GM12878 (cell line): ENCODE measurements around the gene EIF4E1B. TPM values are rescaled to one million over a fixed set of nuclear protein-coding genes. Genes with fewer than 3 reads are reported as not detected.

Experiments used
- ATAC-seq: fragments of 200-7000 bp; cut with Tn5 transposase; 3 replicates; pipeline ENCODE4 v1.9.1; 2020; ENCODE audit warnings: mild to moderate bottlenecking, moderate library complexity
- BruUV-seq: library from RNA; stranded (reverse); fragments of 400-500 nt; replicated peaks from 2 replicates; lab custom pipeline; 2021; lab: Mats Ljungman, UMichigan
- CTCF ChIA-PET: fragments of 300-600 bp; sonication (Branson Sonifier 250); formaldehyde crosslinking; extraction: SDS; loops from one replicate; lab custom pipeline; 2021; ENCODE audit warnings: inconsistent platforms; lab: Yijun Ruan, JAX
- POLR2A ChIA-PET: fragments of 350-600 bp; formaldehyde crosslinking; extraction: SDS; loops from one replicate; lab custom pipeline; 2021; ENCODE audit warnings: inconsistent platforms; lab: Charles Lee
- RAD21 ChIA-PET: fragments of 300-600 bp; sonication (Branson Sonifier 250); formaldehyde crosslinking; loops from one replicate; lab custom pipeline; 2023; ENCODE audit warnings: antibody characterized with exemption; ENCODE audit not compliant: unreplicated experiment; lab: Charles Lee
- SMC1A ChIA-PET: fragments of 300-600 bp; sonication (Branson Sonifier 250); formaldehyde crosslinking; loops from one replicate; lab custom pipeline; 2023; ENCODE audit not compliant: unreplicated experiment, uncharacterized antibody; lab: Charles Lee
- DNase-seq: peaks from one replicate; pipeline ENCODE4 v3.0.0-alpha.2; 2011; ENCODE audit warnings: low read depth, low spot score
- FAIRE-seq: peaks from 3 replicates; lab custom pipeline; 2011; peaks lifted over from hg19 to GRCh38; lab: Jason Lieb, UNC
- H2AFZ ChIP-seq: 2 replicates; pipeline ENCODE4 v1.6.0; 2011; ENCODE audit warnings: low read depth, low read length, control low read depth; ENCODE audit not compliant: control insufficient read depth
- H3K27ac ChIP-seq: 2 replicates; pipeline ENCODE4 v1.5.1; 2011; ENCODE audit warnings: control low read depth; ENCODE audit not compliant: control insufficient read depth, insufficient read depth
- H3K27me3 ChIP-seq, 2 experiments: replicated peaks in 1 of 2; 2 replicates each; pipeline versions ENCODE4 v1.6.0 to v1.6.1; 2011; ENCODE audit warnings: low read length in 1 of 2; ENCODE audit not compliant: control insufficient read depth in 2 of 2, insufficient read depth in 2 of 2
- H3K36me3 ChIP-seq, 2 experiments: 2 replicates each; pipeline ENCODE4 v1.5.1; 2011; ENCODE audit warnings: low read length in 1 of 2; ENCODE audit not compliant: control insufficient read depth in 2 of 2, insufficient read depth in 2 of 2
- H3K4me1 ChIP-seq: 2 replicates; pipeline ENCODE4 v1.6.1; 2011; ENCODE audit warnings: mild to moderate bottlenecking, low read length, moderate library complexity, mixed read lengths; ENCODE audit not compliant: control insufficient read depth, insufficient read depth
- H3K4me2 ChIP-seq: 2 replicates; pipeline ENCODE4 v1.6.0; 2011; ENCODE audit warnings: control low read depth; ENCODE audit not compliant: control insufficient read depth, insufficient read depth
- H3K4me3 ChIP-seq: fragments of 200-600 bp; sonication (generic); 2 replicates; pipeline ENCODE4 v1.5.1; 2016
- H3K79me2 ChIP-seq: 2 replicates; pipeline ENCODE4 v1.6.0; 2011; ENCODE audit warnings: low read length; ENCODE audit not compliant: control insufficient read depth, insufficient read depth
- H3K9ac ChIP-seq: 2 replicates; pipeline ENCODE4 v1.8.0; 2011; ENCODE audit warnings: low read length, control low read depth, mixed read lengths; ENCODE audit not compliant: control insufficient read depth, insufficient read depth
- H3K9me3 ChIP-seq: replicated peaks from 3 replicates; pipeline ENCODE4 v1.5.1; 2011; ENCODE audit warnings: mild to moderate bottlenecking, low read length; ENCODE audit not compliant: control insufficient read depth, insufficient read depth
- H4K20me1 ChIP-seq: 2 replicates; pipeline ENCODE4 v1.6.0; 2011; ENCODE audit not compliant: control insufficient read depth, insufficient read depth
- CREB1 ChIP-seq: IDR thresholded peaks from 2 replicates; pipeline ENCODE4 v1.6.1; 2012; ENCODE audit warnings: low read depth, mild to moderate bottlenecking, inconsistent platforms
- EZH2 ChIP-seq: IDR thresholded peaks from 2 replicates; pipeline ENCODE4 v1.6.1; 2012; ENCODE audit warnings: low read depth, mild to moderate bottlenecking, control low read depth, inconsistent platforms, low read length, borderline replicate concordance; ENCODE audit not compliant: control insufficient read depth
- FOS ChIP-seq: IDR thresholded peaks from 3 replicates; pipeline ENCODE4 v1.6.1; 2011; ENCODE audit warnings: borderline replicate concordance; ENCODE audit not compliant: insufficient read length; ENCODE audit errors: extremely low read depth
- MEF2A ChIP-seq: IDR thresholded peaks from 2 replicates; pipeline ENCODE4 v1.6.1; 2011; ENCODE audit warnings: low read depth, mild to moderate bottlenecking, low read length, moderate library complexity; ENCODE audit not compliant: insufficient read depth
- MYC ChIP-seq: IDR thresholded peaks from 2 replicates; pipeline ENCODE4 v1.6.1; 2011; ENCODE audit warnings: mild to moderate bottlenecking, low read length, moderate library complexity, inconsistent platforms; ENCODE audit not compliant: insufficient read depth, insufficient replicate concordance, insufficient read length, severe bottlenecking
- NFYB ChIP-seq: IDR thresholded peaks from 2 replicates; pipeline ENCODE4 v1.6.1; 2011; ENCODE audit warnings: low read depth, mild to moderate bottlenecking, low read length, improper control_type of control experiment, moderate library complexity; ENCODE audit not compliant: insufficient read depth
- NRF1 ChIP-seq: conservative IDR thresholded peaks from 2 replicates; pipeline ENCODE4 v1.6.1; 2011; ENCODE audit warnings: mild to moderate bottlenecking, low read depth, low read length, improper control_type of control experiment
- PKNOX1 ChIP-seq: fragments of 450-650 bp; IDR thresholded peaks from 2 replicates; pipeline ENCODE4 v1.6.1; 2016; ENCODE audit warnings: mild to moderate bottlenecking
- POLR2A ChIP-seq: IDR thresholded peaks from 2 replicates; pipeline ENCODE4 v1.6.1; 2011; ENCODE audit warnings: low read depth, mild to moderate bottlenecking, low read length
- RFX5 ChIP-seq: IDR thresholded peaks from 2 replicates; pipeline ENCODE4 v1.6.1; 2011; ENCODE audit warnings: low read depth, low read length, improper control_type of control experiment
- SMC3 ChIP-seq: IDR thresholded peaks from 2 replicates; pipeline ENCODE4 v1.6.1; 2011; ENCODE audit warnings: low read length, improper control_type of control experiment, borderline replicate concordance
- ZNF274 ChIP-seq: IDR thresholded peaks from one replicate; pipeline ENCODE4 v1.8.0; 2011; ENCODE audit not compliant: insufficient read length, insufficient read depth
- WGBS: methylation state at CpG from one replicate; pipeline ENCODE4 v1.1.6; 2016; ENCODE audit warnings: low lambda C conversion rate; ENCODE audit not compliant: insufficient replicate concordance, insufficient coverage; ENCODE audit errors: missing lambda C conversion rate; 5-methylcytosine and 5-hydroxymethylcytosine counted together
- in situ Hi-C: fragments of 300-500 bp; cut with MboI; formaldehyde crosslinking; loops from 9 replicates; pipeline ENCODE4 v1.14.3; 2018; ENCODE audit warnings: mixed read lengths
- intact Hi-C: fragments of 100-400 bp; cut with micrococcal nuclease; formaldehyde crosslinking; loops from one replicate; pipeline ENCODE4 v1.14.2; 2022; ENCODE audit not compliant: unreplicated experiment
- polyA plus RNA-seq, 11 experiments: library from polyadenylated mRNA; depleted of rRNA in 4 of 11; unstranded in 6 of 11; stranded (reverse) in 5 of 11; fragments of >200 nt; fragmentation: Nextera tagmentation in 4 of 11; fragmentation: Illumina TruSeq in 1 of 11; extraction: Ambion mirVana in 4 of 11; extraction: Trizol in 1 of 11; gene quantifications; 1 replicate in 1 of 11; 2 replicates in 10 of 11; pipeline versions ENCODE4 v1.2.1 to v1.2.3, GENCODE V29; 2011 to 2016; ENCODE audit warnings: inconsistent platforms in 2 of 11, missing spikeins in 2 of 11, low read depth in 1 of 11
- total RNA-seq, 4 experiments: library from RNA; depleted of rRNA in 3 of 4; stranded (reverse); fragments of >200 nt in 3 of 4; fragmentation: Illumina TruSeq in 1 of 4; extraction: Trizol in 1 of 4; gene quantifications; 2 replicates each; pipeline versions ENCODE4 v1.2.1 to v1.2.3, GENCODE V29; 2013 to 2021
- TF ChIP-seq, protein P1 (sequence below): IDR thresholded peaks from 2 replicates; pipeline ENCODE4 v1.6.1; 2011; ENCODE audit warnings: low read depth, mild to moderate bottlenecking, low read length, moderate library complexity, borderline replicate concordance; ENCODE audit errors: extremely low read depth

Gene EIF4E1B
- total and polyA plus RNA-seq, 10 of the 15 experiments (the other 5 are each of a cell fraction or from before 2014, with no cell fraction given): not detected

DNA sequence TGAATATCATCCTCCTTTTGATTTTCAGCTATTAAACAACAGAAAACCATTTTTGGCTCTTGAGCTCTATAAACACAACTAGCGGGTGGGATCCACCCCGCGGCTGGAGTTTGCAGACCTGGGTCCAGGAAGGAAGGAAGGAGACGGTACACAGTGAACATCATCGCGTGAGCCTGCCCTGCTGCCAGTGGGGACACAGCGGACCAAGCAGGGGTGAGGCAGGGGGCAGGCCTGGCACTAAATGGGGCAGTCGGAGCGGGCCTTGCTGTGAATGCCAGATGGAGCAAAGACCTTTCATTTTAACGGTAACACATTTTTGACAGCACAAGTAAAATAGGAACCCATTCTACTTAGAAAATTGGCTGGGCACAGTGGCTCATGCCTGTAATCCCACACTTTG, 31.2 kb downstream of the EIF4E1B start:
- in situ Hi-C loops (no loop called here), intact Hi-C loops (loop anchor here (2.0 to 5.0 kb wide), 2 partner anchors 241 to 451 kb away; no protein-coding TSS in a partner anchor)
- no peaks in the 10 kb centered on the region for H3K79me2 ChIP-seq
- no peak overlapping the region for H2AFZ ChIP-seq
- ChIA-PET SMC1A (interaction anchor here (1.1 to 2.3 kb wide), 8 partner anchors 16 to 451 kb away, joined by 4 to 35 read pairs (median 7); no protein-coding TSS in a partner anchor), RAD21 (interaction anchor here (0.7 to 3.1 kb wide), 8 partner anchors 11 to 179 kb away, joined by 3 to 20 read pairs (median 5); partner anchors contain the start of gene TSPAN17), CTCF (interaction anchor here (0.5 to 6.3 kb wide), 21 partner anchors 10 to 451 kb away, joined by 3 to 102 read pairs (median 9); partner anchors contain the start of genes CLTB and HK3), POLR2A (no interaction called here)
- DNase-seq: no peak
- FAIRE-seq: no peak
- H3K4me2 ChIP-seq: no peak overlapping the region
- H3K36me3 ChIP-seq: no peaks in the 10 kb centered on the region
- 80% methylated on average over 10 of the region's 10 CpGs for WGBS
- ATAC-seq: no peak
- peaks cover 16% of the 10 kb centered on the region for H3K4me1 ChIP-seq
- H4K20me1 ChIP-seq: no peaks in the 10 kb centered on the region; the same call in 1 of the 2 replicates
- no peaks in the 10 kb centered on the region for H3K27me3 ChIP-seq
- no peak overlapping the region for H3K9ac ChIP-seq
- no peaks in the 10 kb centered on the region for H3K9me3 ChIP-seq
- H3K27ac ChIP-seq: no peak overlapping the region
- TF ChIP-seq MYC (no peak), NFYB (no peak), RFX5 (no peak), SMC3 (no peak), NRF1 (no peak), ZNF274 (no peak), PKNOX1 (no peak), FOS (no peak), CREB1 (no peak), EZH2 (no peak), MEF2A (no peak), POLR2A (no peak)
- TF ChIP-seq, protein P1, sequence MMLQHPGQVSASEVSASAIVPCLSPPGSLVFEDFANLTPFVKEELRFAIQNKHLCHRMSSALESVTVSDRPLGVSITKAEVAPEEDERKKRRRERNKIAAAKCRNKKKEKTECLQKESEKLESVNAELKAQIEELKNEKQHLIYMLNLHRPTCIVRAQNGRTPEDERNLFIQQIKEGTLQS: no peak
- H3K4me3 ChIP-seq: no peak overlapping the region
- no TSS peak for BruUV-seq
